ENCODE data around the gene MALRD1. TPM values are rescaled to one million over a fixed set of nuclear protein-coding genes. Genes with fewer than 3 reads are reported as not detected.
A peak's percentile ranks its signal among the peaks of the same experiment; 100 is the strongest.

MALRD1 gene
- polyA plus RNA-seq, 10 donors, result 0.22 to 1.6 (median 0.86) TPM

GRCh38 chr10:19576576-19576975 lies 528.0 kb downstream of the MALRD1 start:
- no peak for DNase-seq

- peak; percentile 41 to 75 (median 51) for DNase-seq
Observed at GRCh38 chr10:19577381-19577780, 528.8 kb downstream of the MALRD1 start.

DNA sequence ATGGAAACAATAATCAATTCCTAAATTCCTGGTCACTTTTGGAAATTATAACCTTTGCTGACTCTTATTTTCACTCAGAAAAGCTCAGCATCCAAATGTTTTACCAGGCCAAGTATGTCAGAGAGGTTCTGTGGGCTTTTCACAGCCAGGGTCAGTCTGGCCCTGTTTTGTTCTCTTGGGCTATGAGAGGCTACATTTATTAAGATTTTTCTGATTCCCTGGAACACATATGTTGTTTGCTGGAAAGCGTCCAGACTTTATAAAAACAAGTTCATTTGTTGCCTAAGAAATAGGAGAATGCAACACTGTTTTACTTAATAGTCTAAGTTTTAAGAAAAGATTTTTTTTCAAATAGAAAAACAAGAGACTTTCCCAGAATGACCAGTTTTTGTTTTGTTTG lies 529.2 kb downstream of the MALRD1 start:
- peak; percentile 74 to 85 (median 76) for DNase-seq

GRCh38 chr10:19578571-19578970 lies 530.0 kb downstream of the MALRD1 start:
- DNase-seq, result no peak

DNA sequence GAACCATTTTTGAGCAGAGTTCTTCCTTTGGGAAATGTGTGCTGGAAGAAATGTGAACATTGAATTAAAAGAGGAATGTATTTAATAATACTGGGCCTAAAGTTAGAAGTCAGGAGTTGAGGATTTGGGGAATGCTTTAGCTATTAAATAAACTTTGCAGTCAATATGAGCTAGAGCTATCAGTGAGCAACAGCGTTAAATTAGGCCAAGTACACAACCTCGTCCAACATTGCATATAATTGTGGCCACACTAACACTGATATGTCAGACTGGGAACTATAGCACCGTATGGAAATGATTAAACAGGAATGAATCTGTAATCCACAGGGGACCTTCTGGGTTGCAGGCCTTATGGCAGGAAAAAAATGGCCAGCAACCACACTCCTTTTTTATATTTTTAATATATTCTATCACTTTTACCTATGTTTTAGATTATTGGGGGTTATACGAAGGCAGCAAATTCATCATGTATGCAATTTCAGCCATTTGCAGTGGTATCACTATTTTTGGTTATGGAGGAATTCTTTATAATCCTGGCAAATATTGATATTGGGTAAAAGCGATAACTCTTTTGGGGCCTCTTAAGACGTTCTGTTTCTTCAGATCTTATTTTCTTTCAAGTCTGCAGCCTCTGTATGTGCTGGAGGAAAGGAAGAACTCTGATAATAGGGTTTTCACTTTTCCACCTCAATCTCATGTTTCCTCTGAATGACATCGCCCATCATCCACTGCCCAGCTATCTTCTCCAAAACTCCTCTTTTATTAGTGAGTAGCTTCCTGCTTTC lies 531.4 kb downstream of the MALRD1 start:
- peak; percentile 74 to 88 (median 80) for DNase-seq

DNA sequence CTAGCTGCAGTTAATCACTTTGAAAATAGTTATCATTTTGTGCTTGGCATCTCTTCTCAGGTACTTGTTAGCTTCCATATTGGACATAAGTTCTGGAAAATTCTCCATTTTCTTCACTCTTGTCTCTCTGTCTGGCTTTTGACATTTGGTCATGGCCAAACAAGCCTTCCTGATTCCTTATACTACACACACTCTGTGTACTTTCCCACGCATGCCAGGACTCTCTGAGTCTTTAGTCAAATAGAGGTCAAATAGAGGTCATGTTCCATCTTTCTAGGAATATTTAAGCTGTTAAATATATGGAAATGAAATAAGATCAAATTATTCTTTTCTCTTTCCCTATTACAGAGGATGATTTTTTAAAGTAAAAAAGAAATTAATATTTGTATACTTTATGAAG lies 532.1 kb downstream of the MALRD1 start:
- peak in 2 of 3 donors; percentile 30 to 61 for DNase-seq

- DNase-seq, result no peak
Observed at GRCh38 chr10:19588608-19589007, 540.0 kb downstream of the MALRD1 start.

DNA sequence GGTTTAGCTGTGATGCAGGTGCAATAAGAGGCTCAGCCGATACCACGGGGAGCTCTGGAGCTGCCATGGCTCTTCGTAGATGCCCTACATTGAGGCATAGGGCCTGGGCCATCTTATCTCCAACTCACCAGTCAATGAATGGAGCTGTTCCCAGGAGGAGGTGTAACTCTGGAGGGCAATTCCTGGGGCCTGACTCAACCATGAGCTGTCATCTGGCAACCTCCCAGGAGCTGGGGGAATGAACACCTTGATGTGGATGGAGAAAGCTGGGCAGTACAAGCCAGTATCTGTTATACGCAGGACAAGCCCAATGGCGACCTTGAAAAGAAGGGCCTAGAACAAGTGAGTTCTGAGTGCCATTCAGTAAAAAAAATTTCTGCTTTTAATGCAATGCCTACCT lies 543.7 kb downstream of the MALRD1 start:
- no peak for DNase-seq

- no peak for DNase-seq
Observed at GRCh38 chr10:19595212-19595845, 546.7 kb downstream of the MALRD1 start.

- no peak for DNase-seq
Observed at GRCh38 chr10:19605806-19606205, 557.2 kb downstream of the MALRD1 start.

DNA sequence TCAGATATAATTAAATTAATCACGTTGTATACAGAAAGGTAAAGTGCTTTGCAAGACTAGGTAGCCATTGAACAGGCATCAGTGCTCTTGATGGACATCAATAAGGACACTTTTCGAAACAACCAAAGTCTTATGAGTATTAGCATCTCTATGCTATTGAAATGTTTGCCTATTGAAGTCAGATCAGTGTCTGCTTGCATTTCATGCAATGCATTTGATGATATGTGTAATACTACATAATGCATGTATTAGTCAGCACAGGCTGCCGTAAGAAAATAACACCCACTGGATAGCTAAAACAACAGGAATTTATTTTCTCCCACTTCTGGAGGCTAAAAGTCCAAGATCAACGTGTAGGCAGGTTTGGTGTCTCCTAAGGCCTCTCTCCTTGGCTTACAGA lies 558.4 kb downstream of the MALRD1 start:
- DNase-seq, result no peak

GRCh38 chr10:19611775-19612174 lies 563.2 kb downstream of the MALRD1 start:
- DNase-seq, result no peak

DNA sequence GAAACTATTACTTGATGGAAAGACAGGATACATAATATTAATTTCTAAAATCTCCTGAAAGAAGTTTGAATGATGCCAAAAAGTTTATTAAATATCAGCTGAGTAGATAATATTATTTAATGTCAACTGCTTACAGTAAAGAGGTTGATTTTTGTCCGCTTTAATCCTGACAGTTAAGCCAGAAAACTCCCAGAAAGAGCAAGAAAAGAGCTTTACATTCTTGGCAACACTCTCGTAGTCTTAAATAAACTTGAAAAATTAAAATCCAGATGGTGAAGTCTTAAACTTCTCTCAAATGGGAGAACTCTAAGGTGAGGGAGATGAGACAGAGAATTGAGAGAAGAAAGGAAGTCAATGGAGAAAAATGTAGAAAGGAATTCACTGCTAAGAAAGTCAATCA lies 568.4 kb downstream of the MALRD1 start:
- DNase-seq, result peak in 1 of 3 donors; percentile 36

DNA sequence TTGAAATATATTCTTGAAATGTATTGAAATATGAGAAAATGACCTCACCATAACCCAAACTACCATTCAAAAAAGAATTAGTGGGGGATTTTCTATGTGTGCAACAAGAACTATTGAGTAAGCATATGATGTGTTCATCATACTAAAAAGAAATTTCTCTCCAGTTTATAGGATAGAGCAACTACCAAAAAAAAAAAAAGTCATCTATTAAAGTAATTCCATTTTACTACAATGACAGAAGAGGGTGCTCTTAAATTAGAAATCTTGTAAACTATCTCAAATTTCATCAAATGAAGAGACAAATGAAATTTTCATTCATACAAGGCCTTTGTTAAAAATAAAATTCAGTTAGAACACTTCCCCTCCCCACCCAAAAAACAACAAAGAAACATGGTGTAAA lies 572.2 kb downstream of the MALRD1 start:
- DNase-seq, result peak in 1 of 3 donors; percentile 22

- DNase-seq, result no peak
Observed at GRCh38 chr10:19623321-19623720, 574.7 kb downstream of the MALRD1 start.

DNA sequence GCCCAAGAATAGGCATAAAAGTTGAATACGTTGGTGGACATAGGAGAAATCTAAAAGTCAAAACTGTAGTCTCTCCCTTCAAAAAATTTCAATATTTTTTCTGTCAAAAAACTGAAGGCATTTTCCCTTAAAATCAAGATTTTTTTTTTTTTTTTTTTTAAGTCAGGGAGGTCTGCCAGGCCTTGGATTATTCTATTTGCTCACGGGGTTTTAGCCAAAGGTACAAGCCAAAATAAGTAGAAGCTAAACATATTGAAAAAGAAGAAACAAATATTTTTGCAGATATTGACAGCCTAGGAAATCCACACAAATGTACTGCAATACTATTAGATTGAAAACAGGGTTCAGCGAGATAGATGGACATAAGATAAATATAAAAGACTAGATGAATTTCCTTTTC lies 577.6 kb downstream of the MALRD1 start:
- DNase-seq, result peak in 1 of 3 donors; percentile 49

DNA sequence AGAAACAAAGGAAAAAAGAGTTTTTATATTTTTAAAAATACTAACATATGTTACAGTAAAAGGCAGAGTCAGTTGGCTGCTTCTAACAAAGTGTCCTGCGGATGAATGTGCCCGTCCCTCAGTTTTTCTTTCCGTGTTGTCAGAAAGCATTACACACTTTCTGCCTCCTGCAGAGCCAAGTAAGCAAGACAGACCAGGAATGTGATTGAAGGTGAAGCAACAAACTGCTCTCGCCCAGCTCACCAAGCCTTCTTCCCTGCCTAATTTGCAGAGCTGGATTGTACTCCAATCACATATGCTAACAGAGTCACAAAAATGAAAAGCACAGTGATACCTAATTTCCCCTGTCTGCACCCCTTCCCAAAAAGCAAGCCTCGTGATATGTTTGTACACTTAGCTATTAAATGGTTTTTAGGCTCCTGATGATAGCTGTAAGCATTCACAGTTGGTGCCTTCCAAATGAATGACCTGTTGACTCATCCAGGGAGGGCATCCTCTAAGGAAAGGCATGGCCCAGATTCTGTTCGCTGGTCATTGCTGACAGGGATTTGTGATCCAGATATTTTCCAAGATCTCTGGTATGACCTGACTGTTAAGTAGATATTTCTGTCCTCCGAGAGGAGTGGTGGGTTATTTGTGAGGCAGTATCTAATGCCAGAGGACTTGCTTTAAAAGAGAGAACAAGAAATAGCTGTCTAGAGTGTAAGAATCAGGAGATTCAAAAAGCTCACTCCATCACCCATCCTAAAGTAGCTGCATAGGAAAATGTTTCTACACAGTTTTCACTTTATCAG lies 580.4 kb downstream of the MALRD1 start:
- DNase-seq, result peak in 1 of 3 donors; percentile 50

- peak; percentile 68 to 94 (median 86) for DNase-seq
Observed at GRCh38 chr10:19629567-19629966, 581.0 kb downstream of the MALRD1 start.

DNA sequence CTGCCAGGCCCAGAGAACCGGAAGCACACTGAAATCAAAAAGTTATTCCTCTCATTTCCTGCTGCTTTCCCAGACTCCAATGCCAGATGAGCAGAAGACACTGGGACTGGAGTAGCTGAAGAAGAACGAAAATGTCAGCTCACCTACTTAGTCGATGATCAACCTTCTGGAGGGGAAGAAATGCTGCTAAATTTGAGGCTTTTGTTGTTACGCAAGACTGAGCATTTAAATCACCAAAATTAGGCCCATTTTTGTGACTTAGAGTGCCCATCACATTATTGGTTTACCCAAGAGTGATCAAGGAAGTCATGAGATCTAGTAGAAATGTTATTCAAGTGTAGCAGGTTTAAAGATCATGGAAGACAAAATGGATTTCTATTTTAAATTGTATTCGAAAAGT lies 585.6 kb downstream of the MALRD1 start:
- DNase-seq, result no peak

DNA sequence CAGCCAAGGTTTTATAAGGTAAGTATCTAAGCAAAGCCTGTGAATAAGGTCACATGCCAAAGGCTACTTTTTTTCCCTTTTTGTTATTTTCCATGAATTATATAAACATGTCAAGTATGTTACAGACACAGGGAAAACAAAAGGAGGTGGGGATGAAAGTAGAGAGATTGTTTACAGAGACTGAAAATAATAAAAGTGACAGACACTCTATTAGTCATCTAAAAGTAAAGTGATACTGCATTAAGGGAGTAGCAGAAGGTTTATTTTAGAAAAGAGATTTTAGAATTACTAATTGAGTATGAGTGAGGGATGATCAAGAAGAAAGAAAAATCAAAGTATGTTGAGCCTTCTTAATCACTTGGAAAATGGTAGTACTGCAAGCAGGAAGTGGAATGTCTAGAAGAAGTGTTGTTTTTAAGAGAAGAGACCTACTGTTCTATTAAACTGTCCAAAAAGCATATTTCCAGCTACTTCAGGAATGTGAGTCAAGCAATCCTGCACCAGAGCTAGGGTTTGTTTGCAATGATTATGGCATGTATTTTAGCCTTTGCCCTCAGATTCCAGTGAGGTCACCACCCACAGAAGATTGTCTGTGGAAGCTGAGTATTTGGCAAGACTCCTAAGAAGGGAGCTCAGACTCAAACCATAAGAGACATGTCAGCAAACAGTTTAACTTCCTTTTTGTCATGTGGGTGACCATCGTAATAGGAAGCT lies 589.7 kb downstream of the MALRD1 start:
- peak; percentile 36 to 70 (median 68) for DNase-seq

DNA sequence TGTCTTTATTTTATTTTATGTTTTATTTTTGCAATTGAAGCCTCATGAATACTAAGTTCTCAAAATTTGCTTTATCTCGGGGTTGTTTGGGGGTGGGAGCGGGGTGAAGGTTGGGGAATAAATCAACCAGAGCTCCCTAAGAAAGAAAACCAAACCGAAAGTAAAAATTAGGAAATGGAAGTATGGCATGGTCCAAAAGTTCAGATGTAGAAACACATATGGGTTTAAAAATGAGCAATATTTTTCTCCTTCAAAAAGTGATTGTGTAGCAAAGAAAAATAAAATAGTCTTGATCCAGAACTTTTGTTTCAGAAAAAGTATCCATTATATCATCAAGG lies 590.3 kb downstream of the MALRD1 start:
- no peak for DNase-seq

Measured in muscle of back (tissue), 11 donors.